Measurements from ENCODE around the gene ATP10B.

Gene ATP10B

DNA sequence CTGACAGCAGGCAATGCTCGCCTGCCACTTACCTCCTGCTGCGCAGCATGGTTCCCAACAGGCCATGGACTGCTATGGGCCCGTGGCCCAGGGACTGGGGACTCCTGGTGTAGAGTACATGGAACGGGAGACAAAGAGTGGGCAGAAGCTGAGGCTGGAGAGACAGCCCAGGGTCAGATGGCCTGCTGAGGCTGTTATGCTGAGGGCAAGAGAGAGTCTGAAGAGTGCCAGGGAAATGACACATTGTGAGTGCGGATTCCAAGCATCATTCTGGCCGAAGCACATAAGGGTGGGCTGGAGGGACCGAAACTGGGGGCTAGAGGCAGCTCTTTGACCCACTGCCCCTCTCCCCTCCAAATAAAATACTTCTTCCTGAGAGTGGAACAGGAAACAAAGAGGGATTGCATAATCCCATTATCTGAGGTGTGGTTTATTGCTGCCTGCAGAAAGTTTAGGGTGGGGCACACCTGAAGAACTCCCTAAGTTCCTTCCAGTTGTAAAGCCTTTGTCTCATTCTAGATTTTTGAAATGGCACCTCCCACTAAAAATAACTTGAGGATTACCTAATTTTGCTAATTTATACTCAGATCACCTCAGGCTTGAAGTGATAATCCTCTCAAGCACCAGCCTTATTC lies 158.1 kb downstream of the ATP10B start:
- no peak for DNase-seq (ENCODE audit: low read depth in 2 of 2)

DNA sequence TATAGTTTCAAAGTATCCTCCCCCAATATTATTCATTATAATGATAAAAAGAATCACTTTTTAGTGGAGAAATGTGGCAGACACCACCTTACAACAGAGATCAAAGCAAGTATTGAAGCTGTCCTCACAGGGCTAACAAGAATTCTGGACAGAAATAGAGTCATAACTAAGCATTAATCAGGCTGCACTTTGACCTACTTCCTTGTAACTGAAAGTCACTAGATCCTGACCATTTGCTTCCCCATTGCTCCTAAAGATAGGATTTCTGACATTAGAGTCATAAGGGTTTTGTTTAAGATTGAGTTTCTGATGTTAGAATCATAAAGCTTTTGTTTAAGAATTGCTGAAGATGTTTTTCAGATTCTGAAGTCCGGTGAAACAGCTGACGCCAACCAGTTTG lies 159.7 kb downstream of the ATP10B start:
- DNase-seq (ENCODE audit: low read depth in 2 of 2), result no peak

DNA sequence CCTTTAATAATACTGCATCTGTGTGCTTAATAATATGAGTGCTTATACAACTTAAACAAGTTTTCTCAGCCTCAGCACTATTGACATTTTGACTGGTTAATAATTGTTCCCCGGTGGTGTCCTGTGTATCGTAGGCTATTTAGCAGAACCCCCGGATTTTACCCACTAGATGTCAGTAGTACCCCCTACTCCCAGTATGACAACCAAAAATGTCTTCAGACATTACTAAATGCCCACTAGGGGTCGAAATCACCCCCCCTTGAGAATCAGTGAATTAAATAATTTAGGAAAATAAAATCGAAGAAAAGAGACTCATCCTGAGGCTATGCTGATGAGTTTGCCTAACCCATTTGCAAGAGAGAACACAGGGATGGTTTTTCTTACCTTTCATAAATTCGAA lies 166.3 kb downstream of the ATP10B start:
- DNase-seq (ENCODE audit: low read depth in 2 of 2), result no peak

DNA sequence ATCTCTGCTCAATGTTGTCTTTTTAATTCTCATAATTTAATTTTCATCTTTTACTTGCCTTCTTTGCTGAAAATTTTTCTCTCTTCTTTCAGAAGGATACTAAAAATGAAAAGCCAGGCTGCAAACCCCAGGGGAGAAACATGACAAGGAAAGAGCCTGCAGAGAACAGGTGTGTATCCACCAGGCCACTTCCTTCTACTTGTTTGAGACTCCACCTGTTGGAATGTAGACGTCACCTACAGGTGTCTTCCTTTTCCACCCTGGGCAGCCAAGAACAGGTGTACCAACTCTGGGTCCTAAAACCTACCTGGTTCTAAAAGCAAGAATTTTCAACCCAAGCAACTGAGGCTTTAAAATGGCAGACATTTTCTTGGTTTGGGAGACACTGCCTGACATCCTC lies 166.8 kb downstream of the ATP10B start:
- no peak for DNase-seq (ENCODE audit: low read depth in 2 of 2)

DNA sequence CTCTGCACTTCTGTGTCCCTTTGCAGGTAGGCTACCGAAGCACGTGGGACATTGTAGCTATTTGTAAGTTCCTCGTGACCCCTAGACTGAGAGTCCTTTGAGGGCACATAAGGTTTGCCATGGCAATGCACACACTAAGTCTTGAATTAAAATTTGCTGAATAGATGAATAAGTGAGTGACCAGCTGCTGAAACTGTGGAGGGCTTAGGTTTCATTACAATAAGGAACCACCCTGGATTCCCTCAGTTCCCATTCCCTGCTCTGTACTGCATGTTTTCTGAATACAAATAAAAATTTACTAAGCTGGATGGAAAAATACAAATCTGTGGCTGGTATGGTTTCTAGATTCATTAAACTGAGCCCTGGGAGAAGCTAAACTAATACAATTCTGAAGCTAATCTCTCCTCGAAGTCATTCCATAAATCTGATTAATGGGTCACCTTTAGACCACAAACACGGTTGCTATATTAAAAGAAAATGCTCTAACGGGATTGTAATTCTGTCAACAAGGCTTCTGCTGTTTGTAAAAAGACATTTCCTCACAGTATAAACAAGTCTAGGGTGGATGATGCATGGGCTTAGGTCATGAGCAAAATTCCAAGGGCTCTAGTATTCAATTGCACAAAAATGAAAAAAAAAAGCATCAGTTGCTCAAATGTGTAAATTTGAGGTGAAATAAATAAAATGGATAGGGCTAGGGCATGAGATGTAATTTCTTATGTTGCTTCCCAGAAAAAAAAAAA lies 172.3 kb downstream of the ATP10B start:
- no peak for DNase-seq (ENCODE audit: low read depth in 2 of 2)

DNA sequence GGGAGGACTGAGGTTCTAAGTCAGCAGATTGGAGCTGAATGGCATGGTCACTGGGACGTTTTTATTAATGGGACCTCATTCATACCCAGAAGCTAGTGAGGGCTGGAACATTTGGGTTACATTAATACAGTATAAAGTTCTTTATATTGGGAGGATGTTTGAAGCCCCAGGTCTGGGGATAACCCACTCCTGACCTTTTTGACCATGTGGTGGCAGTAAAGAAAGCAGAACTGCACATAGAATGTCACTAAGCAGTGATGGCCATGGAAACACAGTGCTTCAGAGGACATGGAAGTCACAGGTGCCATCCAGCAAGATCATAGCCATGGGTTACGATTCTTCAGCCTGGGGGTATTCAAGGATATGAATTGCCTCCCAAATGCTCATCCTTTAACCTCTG lies 176.0 kb downstream of the ATP10B start:
- DNase-seq (ENCODE audit: low read depth in 2 of 2), result no peak

DNA sequence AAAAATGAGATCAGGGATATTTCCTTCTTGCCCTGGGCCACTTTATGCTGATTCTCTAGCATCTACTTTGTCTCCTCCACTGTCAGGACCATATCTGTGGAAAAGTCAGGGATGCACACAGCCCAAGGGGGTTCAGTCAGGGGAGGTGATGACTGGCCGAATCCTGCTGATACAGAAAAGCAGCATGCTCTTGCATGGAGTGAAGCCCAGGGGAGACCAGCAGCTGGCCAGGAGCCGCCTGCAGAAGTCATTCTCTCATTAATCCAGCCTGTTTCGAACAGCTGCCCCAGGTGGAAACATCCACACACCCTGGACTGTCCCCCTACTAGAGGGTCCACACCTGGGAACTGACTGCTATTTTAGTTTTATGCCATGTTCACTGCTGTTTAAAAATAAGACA lies 177.1 kb downstream of the ATP10B start:
- DNase-seq (ENCODE audit: low read depth in 2 of 2), result no peak

DNA sequence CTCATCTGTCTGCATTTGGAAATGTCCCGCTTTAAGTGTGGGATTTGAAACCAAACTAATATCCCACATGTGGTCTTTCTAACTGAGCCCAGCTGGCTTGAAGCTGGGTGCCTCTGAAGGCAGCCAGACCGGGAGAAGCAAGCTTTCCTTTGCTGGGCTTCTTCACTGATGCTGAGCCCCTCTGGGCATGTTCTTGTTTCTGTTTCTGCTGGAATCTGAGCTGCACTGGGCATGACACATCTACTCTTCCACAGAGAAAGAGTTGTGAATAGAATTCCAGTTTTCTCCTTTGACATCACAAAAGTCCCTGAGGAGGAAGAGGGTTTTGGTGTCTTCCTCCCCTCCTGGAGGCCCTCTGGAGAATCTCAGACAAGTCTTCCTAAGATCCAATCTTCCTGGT lies 179.5 kb downstream of the ATP10B start:
- DNase-seq (ENCODE audit: low read depth in 2 of 2), result no peak

DNA sequence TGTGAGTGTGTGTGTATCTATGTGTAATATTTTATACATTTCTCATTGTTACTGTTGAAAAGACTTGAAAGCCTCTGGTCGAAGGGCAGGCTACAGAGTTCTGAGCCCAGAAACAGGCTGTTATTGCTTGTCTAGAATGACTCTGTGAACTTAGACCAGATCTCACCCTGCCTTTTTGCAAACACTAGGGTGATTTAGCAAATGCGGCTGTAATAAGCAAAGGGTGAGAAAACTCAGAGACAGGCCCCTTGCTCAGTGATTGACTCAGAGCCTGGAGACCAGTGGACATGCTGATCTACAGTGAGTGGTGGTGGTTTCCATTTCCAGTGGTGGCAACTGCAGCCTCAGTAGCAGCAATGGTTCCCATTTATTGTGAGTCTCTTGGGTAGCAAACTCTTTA lies 183.7 kb downstream of the ATP10B start:
- DNase-seq (ENCODE audit: low read depth in 2 of 2), result no peak

DNA sequence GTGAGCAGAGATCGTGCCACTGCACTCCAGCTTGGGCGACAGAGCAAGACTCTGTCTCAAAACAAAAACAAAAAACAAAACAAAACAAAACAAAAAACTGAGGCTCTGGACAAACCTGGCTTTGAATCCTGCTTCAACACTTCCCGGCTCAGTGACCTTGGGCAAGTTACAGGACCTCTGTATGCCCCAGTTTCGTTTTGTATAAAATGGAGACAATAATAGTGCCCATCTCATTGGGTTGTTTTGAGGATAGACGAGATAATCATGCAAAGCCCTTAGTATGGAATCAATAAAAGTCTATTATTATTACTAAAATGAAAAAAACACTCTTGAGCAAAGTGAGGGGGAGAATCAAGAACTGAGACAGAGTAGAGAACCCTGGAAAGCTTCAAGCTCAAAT lies 184.9 kb downstream of the ATP10B start:
- no peak for DNase-seq (ENCODE audit: low read depth in 2 of 2)

DNA sequence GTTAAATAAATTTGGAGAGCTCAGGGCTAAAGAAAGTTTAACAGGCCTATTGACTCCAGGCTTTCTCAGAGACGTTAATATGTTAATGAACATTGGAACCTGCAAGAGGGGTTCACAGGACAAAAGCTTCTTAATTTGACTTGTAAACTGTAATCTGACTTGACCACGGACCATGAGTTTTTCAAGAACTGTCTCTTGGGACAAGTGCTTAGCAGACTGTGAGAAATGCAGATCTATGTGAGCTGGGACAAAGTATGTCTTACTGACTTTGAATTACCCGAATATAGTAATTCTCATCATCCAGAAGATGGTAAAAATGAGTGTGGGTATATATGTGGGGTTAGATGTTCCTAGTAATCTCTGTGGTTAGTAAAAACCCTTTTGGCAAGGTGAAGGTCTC lies 186.6 kb downstream of the ATP10B start:
- no peak for DNase-seq (ENCODE audit: low read depth in 2 of 2)

DNA sequence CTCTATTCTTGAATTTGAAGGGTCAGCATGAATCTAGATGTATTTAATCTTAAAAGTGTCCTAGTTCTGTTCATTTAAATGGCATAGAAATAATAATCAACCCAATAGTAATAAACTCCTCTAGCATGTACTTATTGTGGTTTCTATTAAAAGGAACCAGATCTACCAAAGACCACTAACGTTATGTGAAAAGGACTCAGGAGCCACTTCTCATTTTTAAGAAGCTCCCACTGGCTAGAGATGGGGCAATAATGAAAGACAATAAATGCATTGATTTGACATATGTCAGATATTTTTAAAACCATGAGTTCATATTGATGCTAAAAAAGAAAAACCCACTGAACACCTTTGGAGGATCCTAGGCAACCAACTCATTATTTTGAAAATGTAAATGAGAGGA lies 191.9 kb downstream of the ATP10B start:
- no peak for DNase-seq (ENCODE audit: low read depth in 2 of 2)

DNA sequence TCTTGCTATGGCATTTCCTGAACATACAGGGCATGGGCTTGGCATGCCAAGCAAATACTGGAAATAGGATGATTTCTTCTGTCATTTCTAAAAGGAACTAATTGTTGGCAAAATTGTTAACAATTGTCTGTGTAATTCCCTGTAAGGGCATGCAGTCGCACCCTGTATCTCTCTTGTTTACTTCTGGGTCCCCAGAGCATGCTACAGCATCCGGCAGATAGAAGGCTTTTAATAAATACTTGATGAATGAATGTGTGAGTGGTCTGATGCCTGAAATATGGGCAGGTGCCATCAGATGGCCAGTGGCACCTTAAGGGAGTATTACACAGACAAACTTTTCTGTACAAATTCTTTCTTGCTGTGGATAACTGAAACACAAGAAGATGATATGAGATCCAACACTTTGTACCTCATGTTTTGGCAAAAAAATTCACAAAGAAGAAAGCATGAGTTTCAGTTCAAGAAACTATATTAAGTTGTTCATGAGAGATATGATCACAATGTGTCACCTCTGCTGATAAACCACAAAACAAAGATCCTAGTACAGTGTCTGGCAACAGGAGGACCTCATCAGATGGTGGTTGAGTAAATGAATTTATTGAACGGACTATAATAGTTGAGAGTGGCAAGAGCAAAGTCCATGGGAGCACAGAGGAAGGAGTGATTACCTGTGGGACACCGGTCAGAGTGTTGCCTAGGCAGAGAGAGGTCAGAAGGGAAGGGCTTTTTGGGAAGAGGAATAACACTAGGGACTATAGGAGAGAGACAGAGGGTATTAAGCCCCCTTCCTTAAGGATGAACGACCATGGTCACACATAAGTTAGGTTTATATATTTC lies 194.2 kb downstream of the ATP10B start:
- DNase-seq (ENCODE audit: low read depth in 2 of 2), result no peak

DNA sequence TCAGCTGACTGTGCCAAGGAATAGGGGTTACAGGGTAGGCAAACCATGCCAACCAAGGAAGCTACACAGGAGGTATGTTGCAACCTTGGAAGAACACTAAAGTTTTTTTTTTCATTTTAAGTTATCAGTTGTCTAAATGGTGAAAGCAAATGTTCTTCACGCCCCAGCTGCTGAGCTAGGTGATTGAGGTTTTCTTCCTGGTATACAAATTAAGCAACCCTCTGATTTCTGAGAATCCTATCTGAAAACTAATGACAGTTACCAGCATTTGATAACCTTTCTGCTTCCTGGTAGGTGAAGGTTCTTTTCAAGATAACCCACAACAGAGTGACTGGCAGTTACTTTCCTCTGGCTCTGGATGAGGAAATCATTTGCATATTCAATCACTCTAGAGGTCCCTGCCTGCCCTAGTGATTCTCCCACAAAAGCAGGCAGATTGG lies 194.9 kb downstream of the ATP10B start:
- DNase-seq (ENCODE audit: low read depth in 2 of 2), result no peak

DNA sequence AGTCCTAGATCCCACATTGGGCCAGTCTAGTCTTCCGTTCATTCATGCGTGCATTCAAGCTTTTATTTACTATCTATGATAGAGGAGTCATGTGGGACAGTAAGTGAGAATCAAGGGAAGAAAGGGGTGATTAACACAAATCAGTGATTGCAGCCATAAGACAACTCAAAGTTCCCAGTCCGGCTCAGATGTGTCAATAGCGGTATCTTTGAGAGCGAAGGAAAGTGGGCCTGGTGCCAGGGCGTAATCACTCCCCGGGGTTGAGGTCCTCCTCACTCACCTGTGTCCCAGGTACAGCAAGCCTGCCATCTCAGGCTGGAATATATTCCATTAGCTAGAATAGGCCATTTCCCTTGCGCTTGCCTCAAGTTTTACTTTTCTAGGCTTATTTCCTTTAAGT lies 196.3 kb downstream of the ATP10B start:
- no peak for DNase-seq (ENCODE audit: low read depth in 2 of 2)

DNA sequence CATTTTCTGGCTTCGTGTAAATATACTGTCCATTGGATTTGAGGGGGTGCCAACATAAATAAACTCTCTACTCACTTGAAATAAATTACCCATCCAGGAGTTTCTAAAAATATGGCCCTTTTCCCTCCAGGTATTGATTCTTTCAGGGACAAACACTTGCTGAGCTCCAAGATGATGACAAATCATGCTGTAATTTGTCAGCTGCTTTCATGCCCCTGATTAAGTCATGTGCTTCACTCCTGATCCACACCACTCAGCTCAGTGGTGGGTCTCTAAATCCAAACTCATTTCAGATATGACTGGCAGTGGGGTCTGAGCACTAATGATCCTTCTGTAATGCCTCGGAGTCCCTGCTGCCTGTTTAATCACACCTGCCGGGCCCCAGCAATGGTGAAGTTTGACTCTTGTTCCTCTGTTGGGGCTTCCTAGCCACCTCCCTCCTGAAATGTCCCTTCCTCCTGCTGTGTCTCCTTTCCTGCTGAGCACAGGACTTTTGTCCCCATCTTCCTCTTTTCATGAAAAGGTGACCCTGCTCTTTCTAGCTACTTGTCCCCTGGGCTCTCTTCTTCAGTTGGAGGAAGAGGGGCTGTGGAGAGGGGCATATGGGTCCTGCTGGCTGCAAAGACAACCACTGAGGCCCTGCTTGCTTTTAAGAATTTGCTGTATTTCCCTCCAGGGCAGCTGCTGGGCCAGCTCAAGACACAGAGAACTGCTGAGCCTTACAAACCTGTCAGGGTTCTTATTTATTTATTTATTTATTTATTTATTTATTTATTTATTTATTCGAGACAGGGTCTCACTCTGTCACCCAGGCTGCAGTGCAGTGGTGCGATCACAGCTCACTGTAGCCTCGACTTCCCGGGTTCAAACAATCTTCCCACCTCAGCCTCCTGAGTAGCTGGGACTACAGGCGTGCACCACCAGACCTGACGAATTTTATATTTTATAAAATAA lies 200.0 kb downstream of the ATP10B start:
- no peak for DNase-seq (ENCODE audit: low read depth in 2 of 2)

DNA sequence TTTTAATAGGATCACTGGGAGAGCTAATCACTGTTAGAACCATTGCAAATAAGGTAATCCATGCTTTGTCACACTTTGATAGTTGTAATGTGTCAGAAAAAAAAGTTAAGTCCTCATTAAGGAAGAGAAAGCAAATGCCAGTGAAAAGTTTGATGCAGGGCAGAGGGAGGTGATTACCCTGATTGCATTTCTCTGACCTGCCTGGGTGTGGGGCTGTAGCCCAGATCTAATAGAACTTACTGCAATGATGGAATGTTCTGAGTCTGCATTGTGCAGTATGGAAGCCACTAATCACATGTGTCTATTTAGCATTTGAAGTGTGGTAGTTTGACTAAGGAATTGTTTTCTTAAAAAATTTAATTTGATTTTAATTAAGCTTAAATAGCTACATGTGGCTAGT lies 202.7 kb downstream of the ATP10B start:
- DNase-seq (ENCODE audit: low read depth in 2 of 2), result no peak

DNA sequence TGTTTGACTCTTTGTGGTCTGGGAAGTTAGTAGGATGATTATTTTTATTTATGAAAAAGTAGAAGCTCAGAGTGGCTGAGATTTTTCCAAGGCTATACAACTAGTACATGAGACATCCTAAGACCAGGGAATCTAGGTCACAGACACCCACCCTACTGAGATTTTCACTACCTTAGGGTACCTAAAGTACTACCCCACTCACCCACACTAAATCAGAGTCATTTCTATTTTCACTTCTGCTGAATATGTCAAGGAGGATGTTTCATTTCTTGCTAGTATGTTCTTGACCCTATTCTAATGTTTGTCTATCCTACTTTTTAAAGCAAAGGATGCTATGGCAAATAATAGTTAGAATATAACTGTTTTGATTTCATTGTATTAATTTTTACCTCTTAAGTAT lies 206.0 kb downstream of the ATP10B start:
- no peak for DNase-seq (ENCODE audit: low read depth in 2 of 2)

DNA sequence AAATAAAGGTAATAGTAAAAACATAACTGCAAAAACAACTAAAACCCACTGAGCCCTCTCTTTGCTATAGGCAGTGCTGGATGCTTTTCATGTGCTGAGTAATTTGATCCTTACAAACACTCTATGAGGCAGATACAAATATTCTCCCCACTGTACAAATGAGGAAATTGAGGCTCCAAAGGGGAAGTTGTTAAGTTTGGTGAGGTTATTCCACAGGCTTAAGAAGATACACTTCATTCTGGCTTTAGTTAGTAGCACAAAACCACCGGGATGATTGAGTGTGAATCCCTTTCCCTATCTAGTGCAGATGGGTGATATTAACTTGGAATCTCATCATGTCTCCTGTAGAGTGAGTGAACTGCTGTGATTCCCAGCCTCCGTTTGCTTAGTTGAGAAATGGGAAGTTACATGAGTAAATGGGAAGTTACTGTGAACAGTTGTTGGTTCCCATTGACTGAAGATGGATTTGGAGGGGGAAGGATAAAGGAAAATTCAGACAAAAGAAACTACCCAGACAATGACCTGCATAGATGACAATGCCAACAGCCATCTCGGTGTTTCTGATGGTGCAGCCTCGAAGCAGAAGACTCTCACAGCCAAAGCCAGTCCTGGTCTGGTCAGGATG lies 208.3 kb downstream of the ATP10B start:
- DNase-seq (ENCODE audit: low read depth in 2 of 2), result no peak

DNA sequence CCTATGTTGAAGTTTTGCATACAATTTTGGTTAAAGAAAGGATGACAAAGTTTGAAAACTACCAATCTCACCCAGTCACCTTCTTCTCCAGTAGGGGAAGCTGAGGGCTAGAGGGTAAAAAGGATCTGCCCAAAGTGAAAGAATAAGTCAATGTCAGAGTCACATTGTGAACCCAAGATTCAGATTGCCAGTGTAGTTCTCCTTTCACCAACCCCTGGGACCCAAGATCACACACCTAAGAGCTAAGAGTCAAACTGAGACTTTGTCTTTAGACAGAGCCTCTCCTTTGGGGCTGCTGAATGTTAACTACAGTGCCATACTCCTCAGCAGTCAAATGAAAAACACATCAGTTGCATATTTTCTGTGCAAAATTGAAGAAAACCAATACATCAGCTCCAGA lies 210.6 kb downstream of the ATP10B start:
- DNase-seq (ENCODE audit: low read depth in 2 of 2), result no peak

DNA sequence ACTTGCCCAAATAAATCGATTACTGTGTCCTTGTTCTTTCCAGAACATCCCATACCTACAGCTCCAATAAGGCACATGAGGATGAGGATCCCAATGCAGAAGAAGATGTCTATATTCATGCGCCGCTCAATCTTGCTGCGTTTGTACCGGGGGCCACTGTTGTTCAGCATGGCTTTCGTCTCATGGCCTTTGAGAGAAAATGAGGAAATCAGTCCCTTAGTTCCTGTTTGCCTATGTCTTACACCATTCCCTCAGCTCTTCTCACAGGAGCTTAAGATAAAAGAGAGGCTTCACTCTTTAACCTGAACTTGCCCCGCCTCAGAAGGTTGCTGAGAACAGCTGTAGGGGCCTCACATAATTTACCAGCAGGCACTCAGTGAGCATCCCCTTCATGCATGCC lies 211.6 kb downstream of the ATP10B start:
- DNase-seq (ENCODE audit: low read depth in 2 of 2), result no peak

Measured in fibroblast of skin of left biceps (primary cell).